Nephron progenitor cell (in vitro differentiated cells): ENCODE results near the gene PTPRK.

Experiments used
- DNase-seq: peaks from one replicate; pipeline ENCODE4 v3.0.0; 2021
- H3K27ac Mint-ChIP-seq: 2 replicates; pipeline ENCODE4 v1.8.0; 2021; ENCODE audit warnings: mild to moderate bottlenecking, moderate library complexity, mixed read lengths
- H3K27me3 Mint-ChIP-seq: 2 replicates; pipeline ENCODE4 v1.8.0; 2021; ENCODE audit warnings: mild to moderate bottlenecking, low read depth, mixed read lengths; ENCODE audit not compliant: poor library complexity
- H3K36me3 Mint-ChIP-seq: 2 replicates; pipeline ENCODE4 v1.8.0; 2021; ENCODE audit warnings: low read depth, mixed read lengths
- H3K4me1 Mint-ChIP-seq: 2 replicates; pipeline ENCODE4 v1.8.0; 2021; ENCODE audit warnings: mixed read lengths
- H3K4me3 Mint-ChIP-seq: 2 replicates; pipeline ENCODE4 v1.8.0; 2021; ENCODE audit warnings: mild to moderate bottlenecking, moderate library complexity, mixed read lengths
- H3K9me3 Mint-ChIP-seq: 2 replicates; pipeline ENCODE4 v1.8.0; 2021; ENCODE audit warnings: mild to moderate bottlenecking, moderate library complexity, mixed read lengths
- TF ChIP-seq, protein P1 (sequence below): fragments of 200-600 bp; sonication (generic); IDR thresholded peaks from 2 replicates; pipeline ENCODE4 v1.5.0; 2021; ENCODE audit warnings: antibody characterized with exemption

The PTPRK gene

DNA sequence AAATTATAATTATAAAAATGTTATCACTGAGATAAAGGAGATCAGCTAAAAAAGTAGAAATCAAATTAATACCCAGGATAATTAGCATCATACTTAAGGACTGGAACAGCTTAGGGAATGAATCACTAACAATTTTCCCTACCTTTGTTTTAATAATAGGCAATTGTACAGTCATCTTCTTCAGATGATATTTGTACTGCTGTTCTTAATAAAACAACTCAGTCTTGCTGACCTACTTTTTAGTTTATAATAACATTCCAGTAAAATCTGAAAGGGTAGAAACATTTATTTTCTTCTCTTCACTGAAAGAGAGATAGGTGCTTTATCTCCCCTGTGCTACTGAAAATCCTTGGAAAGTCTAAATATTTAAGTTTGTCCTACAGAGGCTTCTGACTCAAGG, 348.3 kb downstream of the PTPRK start:
- H3K27ac Mint-ChIP-seq, result no peak overlapping the region
- no peak for DNase-seq

GRCh38 chr6:128171182-128171581, 349.2 kb downstream of the PTPRK start:
- DNase-seq, result no peak
- Mint-ChIP-seq H3K27me3 (no peaks in the 10 kb centered on the region), H3K27ac (no peak overlapping the region), H3K9me3 (no peaks in the 10 kb centered on the region), H3K4me1 (no peaks in the 10 kb centered on the region), H3K4me3 (no peak overlapping the region), H3K36me3 (no peaks in the 10 kb centered on the region)
- TF ChIP-seq, protein P1, sequence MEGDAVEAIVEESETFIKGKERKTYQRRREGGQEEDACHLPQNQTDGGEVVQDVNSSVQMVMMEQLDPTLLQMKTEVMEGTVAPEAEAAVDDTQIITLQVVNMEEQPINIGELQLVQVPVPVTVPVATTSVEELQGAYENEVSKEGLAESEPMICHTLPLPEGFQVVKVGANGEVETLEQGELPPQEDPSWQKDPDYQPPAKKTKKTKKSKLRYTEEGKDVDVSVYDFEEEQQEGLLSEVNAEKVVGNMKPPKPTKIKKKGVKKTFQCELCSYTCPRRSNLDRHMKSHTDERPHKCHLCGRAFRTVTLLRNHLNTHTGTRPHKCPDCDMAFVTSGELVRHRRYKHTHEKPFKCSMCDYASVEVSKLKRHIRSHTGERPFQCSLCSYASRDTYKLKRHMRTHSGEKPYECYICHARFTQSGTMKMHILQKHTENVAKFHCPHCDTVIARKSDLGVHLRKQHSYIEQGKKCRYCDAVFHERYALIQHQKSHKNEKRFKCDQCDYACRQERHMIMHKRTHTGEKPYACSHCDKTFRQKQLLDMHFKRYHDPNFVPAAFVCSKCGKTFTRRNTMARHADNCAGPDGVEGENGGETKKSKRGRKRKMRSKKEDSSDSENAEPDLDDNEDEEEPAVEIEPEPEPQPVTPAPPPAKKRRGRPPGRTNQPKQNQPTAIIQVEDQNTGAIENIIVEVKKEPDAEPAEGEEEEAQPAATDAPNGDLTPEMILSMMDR, result no peak

More for the DNA sequence above, 348.3 kb downstream of the PTPRK start:
- Mint-ChIP-seq H3K36me3 (no peaks in the 10 kb centered on the region), H3K9me3 (no peaks in the 10 kb centered on the region), H3K27me3 (no peaks in the 10 kb centered on the region), H3K4me3 (no peak overlapping the region), H3K4me1 (no peaks in the 10 kb centered on the region)
- TF ChIP-seq, protein P1, result no peak

DNA sequence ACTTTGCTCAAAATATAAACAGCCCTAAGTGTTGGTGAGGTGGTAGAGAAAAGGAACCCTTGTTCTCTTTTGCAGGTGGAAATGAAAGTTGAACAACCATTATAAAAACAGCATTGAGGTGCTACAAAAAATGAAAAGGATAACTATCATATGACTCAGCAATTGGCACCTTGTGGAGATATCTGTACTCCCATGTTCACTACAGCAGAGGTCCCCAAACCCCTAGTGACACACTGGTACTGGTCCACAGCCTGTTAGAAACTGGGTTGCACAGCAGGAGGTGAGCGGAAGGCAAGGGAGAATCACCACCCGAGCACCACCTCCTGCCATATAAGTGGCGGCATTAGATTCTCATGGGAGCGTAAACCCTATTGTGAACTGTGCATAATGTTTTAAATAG, 352.2 kb downstream of the PTPRK start:
- Mint-ChIP-seq H3K27ac (no peak overlapping the region), H3K9me3 (no peaks in the 10 kb centered on the region), H3K4me1 (no peaks in the 10 kb centered on the region), H3K27me3 (no peaks in the 10 kb centered on the region), H3K4me3 (no peak overlapping the region), H3K36me3 (no peaks in the 10 kb centered on the region)
- TF ChIP-seq, protein P1, result no peak
- no peak for DNase-seq

DNA sequence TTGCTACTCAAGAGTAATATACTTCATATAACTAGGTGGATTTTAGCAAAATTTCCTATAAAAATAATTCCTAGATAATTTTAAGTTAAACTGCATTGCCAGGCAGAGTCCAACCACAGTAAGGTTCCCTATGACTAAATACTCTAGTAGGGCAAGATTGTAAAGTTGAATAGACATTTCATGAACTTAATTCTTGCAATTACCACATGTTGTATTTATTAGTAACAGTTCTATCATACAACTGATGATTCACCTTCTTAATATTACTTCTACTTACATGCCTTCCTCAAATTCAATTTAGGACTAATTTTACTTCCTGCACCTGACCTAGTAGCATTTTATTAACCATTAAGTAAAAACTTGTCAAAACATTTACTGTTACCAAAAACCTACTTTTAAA, 352.8 kb downstream of the PTPRK start:
- Mint-ChIP-seq H3K4me3 (no peak overlapping the region), H3K27ac (no peak overlapping the region), H3K9me3 (no peaks in the 10 kb centered on the region), H3K36me3 (no peaks in the 10 kb centered on the region), H3K4me1 (no peaks in the 10 kb centered on the region), H3K27me3 (no peaks in the 10 kb centered on the region)
- DNase-seq, result no peak
- TF ChIP-seq, protein P1, result no peak

DNA sequence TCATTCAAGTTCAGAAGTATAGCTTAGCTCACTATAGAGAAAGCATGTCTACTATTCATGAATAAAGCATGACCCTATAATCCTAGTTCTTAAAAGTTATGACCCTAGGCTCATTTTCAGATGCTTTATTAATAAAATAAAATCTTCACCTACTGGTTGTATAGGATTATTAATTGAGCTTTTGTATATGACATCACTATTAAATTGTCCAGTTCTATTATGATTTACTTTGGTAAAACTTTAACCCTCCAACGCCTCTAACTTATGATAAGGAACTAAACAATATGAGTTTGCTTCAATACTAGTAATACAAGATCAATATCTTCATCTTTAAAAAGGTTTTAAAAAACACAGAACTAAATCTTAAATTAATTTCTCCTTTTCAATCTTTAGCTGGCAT, 356.1 kb downstream of the PTPRK start:
- DNase-seq, result no peak
- no peaks in the 10 kb centered on the region for H3K27me3 Mint-ChIP-seq
- TF ChIP-seq, protein P1, result no peak
- H3K9me3 Mint-ChIP-seq, result no peaks in the 10 kb centered on the region
- H3K27ac Mint-ChIP-seq, result no peak overlapping the region
- no peaks in the 10 kb centered on the region for H3K4me1 Mint-ChIP-seq
- no peak overlapping the region for H3K4me3 Mint-ChIP-seq
- H3K36me3 Mint-ChIP-seq, result no peaks in the 10 kb centered on the region

DNA sequence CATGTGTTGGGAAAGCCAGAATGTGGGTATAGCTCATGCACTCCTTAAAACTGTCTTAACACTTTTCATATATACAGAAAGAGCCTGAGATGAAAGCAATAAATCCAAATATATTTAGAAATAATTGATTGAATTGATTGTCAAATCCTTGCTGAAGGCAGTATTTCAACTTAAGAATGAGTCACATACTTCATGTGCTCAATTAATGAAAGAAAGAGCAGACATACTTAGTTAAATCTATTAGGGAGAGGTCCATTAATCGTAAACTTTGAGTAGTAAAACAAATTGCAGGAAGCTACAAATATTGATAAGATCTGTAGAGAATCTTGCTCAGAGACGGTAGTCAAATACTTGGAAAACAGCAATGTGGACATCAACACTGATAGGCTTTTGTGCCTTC, 358.0 kb downstream of the PTPRK start:
- H3K9me3 Mint-ChIP-seq, result no peaks in the 10 kb centered on the region
- H3K36me3 Mint-ChIP-seq, result no peaks in the 10 kb centered on the region
- TF ChIP-seq, protein P1, result no peak
- H3K4me3 Mint-ChIP-seq, result no peak overlapping the region
- no peaks in the 10 kb centered on the region for H3K4me1 Mint-ChIP-seq
- DNase-seq, result no peak
- no peaks in the 10 kb centered on the region for H3K27me3 Mint-ChIP-seq
- H3K27ac Mint-ChIP-seq, result no peak overlapping the region
